NT2/D1 (cell line): ENCODE measurements around the gene IER3.
"Not testable (repeated sequence)": the region's sequence is repeated elsewhere in the genome, so short reads cannot be mapped to it uniquely, and the experiment has no call there.

Source experiments
- DNase-seq: peaks from one replicate; pipeline ENCODE4 v3.0.0-alpha.2; 2011; ENCODE audit warnings: low read depth, low spot score
- H3K27me3 ChIP-seq: 2 replicates; pipeline ENCODE4 v1.6.0; 2011; ENCODE audit warnings: mild to moderate bottlenecking; ENCODE audit not compliant: insufficient read length, insufficient read depth
- H3K36me3 ChIP-seq: 2 replicates; pipeline ENCODE4 v1.6.1; 2011; ENCODE audit warnings: mild to moderate bottlenecking, low read length, mixed read lengths; ENCODE audit not compliant: insufficient read depth, insufficient read length
- H3K4me1 ChIP-seq: 2 replicates; pipeline ENCODE4 v1.5.1; 2011; ENCODE audit not compliant: insufficient read depth, insufficient read length
- H3K4me3 ChIP-seq: 2 replicates; pipeline ENCODE4 v1.5.1; 2011; ENCODE audit warnings: low read depth; ENCODE audit not compliant: insufficient read length
- H3K9ac ChIP-seq: 2 replicates; pipeline ENCODE4 v1.6.0; 2011; ENCODE audit warnings: low read depth; ENCODE audit not compliant: insufficient read length
- H3K9me3 ChIP-seq: 2 replicates; pipeline ENCODE4 v1.5.1; 2011; ENCODE audit warnings: mild to moderate bottlenecking, low read length; ENCODE audit not compliant: insufficient read depth
- SUZ12 ChIP-seq: IDR thresholded peaks from 2 replicates; pipeline ENCODE4 v1.6.1; 2011; ENCODE audit not compliant: insufficient read length, insufficient read depth; ENCODE audit errors: extremely low read depth
- YY1 ChIP-seq: IDR thresholded peaks from 2 replicates; pipeline ENCODE4 v1.6.1; 2011; ENCODE audit not compliant: insufficient read length, insufficient read depth
- ZNF274 ChIP-seq: IDR thresholded peaks from 2 replicates; pipeline ENCODE4 v1.6.1; 2011; ENCODE audit warnings: mild to moderate bottlenecking, low read depth, low read length

The IER3 gene

GRCh38 chr6:30760549-30760948 is 16.2 kb upstream of the IER3 start:
- TF ChIP-seq YY1 (no peak), ZNF274 (no peak), SUZ12 (no peak)
- no peak for DNase-seq
- no peaks in the 10 kb centered on the region for H3K4me1 ChIP-seq
- no peak overlapping the region for H3K9ac ChIP-seq
- no peaks in the 10 kb centered on the region for H3K9me3 ChIP-seq
- H3K36me3 ChIP-seq: no peaks in the 10 kb centered on the region
- H3K27me3 ChIP-seq: no peaks in the 10 kb centered on the region
- no peak overlapping the region for H3K4me3 ChIP-seq

GRCh38 chr6:30759575-30760239 is 15.4 kb upstream of the IER3 start:
- Histone ChIP-seq H3K9me3 (no peaks in the 10 kb centered on the region), H3K9ac (no peak overlapping the region), H3K27me3 (no peaks in the 10 kb centered on the region), H3K36me3 (no peaks in the 10 kb centered on the region), H3K4me3 (no peak overlapping the region), H3K4me1 (no peaks in the 10 kb centered on the region)
- TF ChIP-seq SUZ12 (no peak), ZNF274 (no peak), YY1 (no peak)
- DNase-seq: no peak

- DNase-seq: no peak
- Histone ChIP-seq H3K4me1 (no peaks in the 10 kb centered on the region), H3K4me3 (no peak overlapping the region), H3K9me3 (no peaks in the 10 kb centered on the region), H3K27me3 (no peaks in the 10 kb centered on the region), H3K36me3 (no peaks in the 10 kb centered on the region), H3K9ac (no peak overlapping the region)
- TF ChIP-seq YY1 (no peak), SUZ12 (no peak), ZNF274 (no peak)
Observed at GRCh38 chr6:30757261-30757904, 13.0 kb upstream of the IER3 start.

- not testable (repeated sequence) for H3K9ac ChIP-seq, H3K4me1 ChIP-seq, H3K9me3 ChIP-seq, H3K27me3 ChIP-seq, DNase-seq, H3K36me3 ChIP-seq, H3K4me3 ChIP-seq
Observed at GRCh38 chr6:30756405-30757003, 12.2 kb upstream of the IER3 start.

- H3K36me3 ChIP-seq: no peaks in the 10 kb centered on the region
- no peak overlapping the region for H3K9ac ChIP-seq
- no peaks in the 10 kb centered on the region for H3K4me1 ChIP-seq
- no peaks in the 10 kb centered on the region for H3K27me3 ChIP-seq
- no peaks in the 10 kb centered on the region for H3K9me3 ChIP-seq
- DNase-seq: no peak
- H3K4me3 ChIP-seq: no peak overlapping the region
- TF ChIP-seq ZNF274: no peak
- TF ChIP-seq YY1: no peak
Observed at GRCh38 chr6:30754631-30755030, 10.3 kb upstream of the IER3 start.

GRCh38 chr6:30752157-30752927 is 8.0 kb upstream of the IER3 start:
- no peak for DNase-seq
- Histone ChIP-seq H3K36me3 (no peaks in the 10 kb centered on the region), H3K4me1 (no peaks in the 10 kb centered on the region), H3K4me3 (no peak overlapping the region), H3K9ac (no peak overlapping the region), H3K27me3 (no peaks in the 10 kb centered on the region), H3K9me3 (no peaks in the 10 kb centered on the region)
- TF ChIP-seq SUZ12 (no peak), ZNF274 (no peak), YY1 (no peak)

GRCh38 chr6:30750379-30750668 is 6.0 kb upstream of the IER3 start:
- Histone ChIP-seq H3K4me1 (no peaks in the 10 kb centered on the region), H3K36me3 (no peaks in the 10 kb centered on the region), H3K27me3 (no peaks in the 10 kb centered on the region), H3K4me3 (no peak overlapping the region), H3K9me3 (no peaks in the 10 kb centered on the region), H3K9ac (no peak overlapping the region)
- no peak for DNase-seq
- no peak for TF ChIP-seq YY1
- no peak for TF ChIP-seq SUZ12
- TF ChIP-seq ZNF274: no peak
